ENCODE results near the gene SYT1. TPM values are rescaled to one million over a fixed set of nuclear protein-coding genes. Genes with fewer than 3 reads are reported as not detected.

The SYT1 gene
- total and polyA plus RNA-seq, 2 of the 4 experiments (the other 2 are of a cell fraction): 2.8 to 3.0 TPM

GRCh38 chr12:79186506-79186905 lies 321.9 kb downstream of the SYT1 start:
- no TSS peak for BruUV-seq (replicated peaks)
- H3K18ac ChIP-seq (ENCODE audit: low read depth, low read length): no peak overlapping the region
- H3K9me1 ChIP-seq (ENCODE audit: insufficient read depth, low read length): no peaks in the 10 kb centered on the region
- no peak overlapping the region for H2BK20ac ChIP-seq (ENCODE audit: low read depth, low read length)
- H3K4me3 ChIP-seq (ENCODE audit: insufficient read depth, low read depth, low read length): no peak overlapping the region
- no peak for DNase-seq
- H3K27me3 ChIP-seq (ENCODE audit: control insufficient read depth, insufficient read depth, low read length): no peaks in the 10 kb centered on the region
- H4K5ac ChIP-seq (ENCODE audit: low read depth, low read length): no peak overlapping the region
- no CpG with 5 or more reads among the region's 2 CpGs for whole genome bisulfite sequencing, 2 experiments (ENCODE audit: extremely low coverage in 2 of 2, insufficient read length in 1 of 2)
- H4K8ac ChIP-seq (ENCODE audit: low read depth in 2 of 2, low read length in 2 of 2): no peak overlapping the region
- H3K4me1 ChIP-seq (ENCODE audit: control insufficient read depth, insufficient read depth, low read length): peaks cover 2% of the 10 kb centered on the region; the same call in 1 of the 2 replicates
- H3K4ac ChIP-seq (ENCODE audit: low read depth, low read length): no peak overlapping the region
- H4K20me1 ChIP-seq (ENCODE audit: insufficient read depth, low read length): no peaks in the 10 kb centered on the region
- no peak overlapping the region for H2BK15ac ChIP-seq (ENCODE audit: low read depth, low read length)
- no peak overlapping the region for H3K23ac ChIP-seq (ENCODE audit: low read depth, low read length)
- no peak overlapping the region for H2AFZ ChIP-seq (replicated peaks; ENCODE audit: low read length, poor library complexity)
- no peak overlapping the region for H3K9ac ChIP-seq (ENCODE audit: low read depth, low read length)
- no peak overlapping the region for H3K4me2 ChIP-seq (ENCODE audit: low read depth, low read length)
- H2BK120ac ChIP-seq (ENCODE audit: low read depth, low read length): no peak overlapping the region
- H4K91ac ChIP-seq (ENCODE audit: insufficient read depth, low read depth, low read length): no peak overlapping the region
- no peak overlapping the region for H2AK5ac ChIP-seq (ENCODE audit: low read depth, low read length)
- H3K27ac ChIP-seq (ENCODE audit: insufficient read depth, low read length): no peak overlapping the region
- intact Hi-C loops (cut with micrococcal nuclease) (no loop called here), in situ Hi-C loops (cut with MboI; ENCODE audit: low sequenced_read_pairs) (no loop called here), dilution Hi-C loops (cut with HindIII; ENCODE audit: low sequenced_read_pairs, unreplicated experiment) (no loop called here)
- H3K14ac ChIP-seq (replicated peaks; ENCODE audit: low read depth, low read length): no peak overlapping the region
- no peak overlapping the region for H2AK9ac ChIP-seq (replicated peaks; ENCODE audit: low read depth, low read length, poor library complexity)
- H2BK5ac ChIP-seq (ENCODE audit: low read depth, low read length, poor library complexity, severe bottlenecking): no peak overlapping the region
- no peak for TF ChIP-seq RAD21 (IDR thresholded peaks at IDR 0.05; ENCODE audit: low read length)
- H3K56ac ChIP-seq (ENCODE audit: extremely low read depth, insufficient read depth, low read length): no peak overlapping the region
- ATAC-seq (ENCODE audit: low read depth): no peak
- no peaks in the 10 kb centered on the region for H3K9me3 ChIP-seq (ENCODE audit: control insufficient read depth, insufficient read depth, low read length)
- no peaks in the 10 kb centered on the region for H3K79me1 ChIP-seq (ENCODE audit: low read depth in 1 of 2, low read length in 2 of 2)
- ChIA-PET CTCF (no interaction called here), POLR2A (ENCODE audit: unreplicated experiment) (no interaction called here)
- H3K36me3 ChIP-seq (ENCODE audit: control insufficient read depth, insufficient read depth, low read length): no peaks in the 10 kb centered on the region
